ENCODE data around the gene RTKN2.

The RTKN2 gene

DNA sequence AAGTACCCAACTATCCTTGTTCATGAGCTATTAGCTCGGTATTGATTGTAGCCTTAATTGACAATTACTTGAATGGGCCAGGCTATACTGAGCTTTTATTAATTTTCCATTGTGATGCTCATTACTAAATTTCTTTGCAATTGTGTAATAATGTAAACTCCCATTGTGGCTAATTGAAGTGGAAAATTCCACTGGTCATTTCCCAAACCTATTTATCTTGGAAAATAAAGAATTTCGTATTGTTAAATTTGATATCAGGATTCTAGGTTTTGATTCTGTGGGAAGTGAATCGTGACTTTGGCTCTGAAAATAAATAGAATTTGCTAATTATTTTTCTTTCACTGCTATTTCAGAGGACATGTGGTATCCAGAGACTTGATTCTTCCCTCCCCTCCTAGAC is 111.0 kb downstream of the RTKN2 start:
- TF ChIP-seq POLR2AphosphoS5 (IDR thresholded peaks at IDR 0.05; ENCODE audit: low read depth, low read length) (no peak), TAF1 (IDR thresholded peaks at IDR 0.05; ENCODE audit: borderline replicate concordance, insufficient read depth, low read length) (no peak), FOXP2 (optimal IDR thresholded peaks at IDR 0.05; ENCODE audit: borderline replicate concordance, extremely low read depth, extremely low read length, insufficient read depth) (no peak), SIN3A (IDR thresholded peaks at IDR 0.05; ENCODE audit: borderline replicate concordance, insufficient read depth, low read length) (no peak)
- TF ChIP-seq, protein P1, sequence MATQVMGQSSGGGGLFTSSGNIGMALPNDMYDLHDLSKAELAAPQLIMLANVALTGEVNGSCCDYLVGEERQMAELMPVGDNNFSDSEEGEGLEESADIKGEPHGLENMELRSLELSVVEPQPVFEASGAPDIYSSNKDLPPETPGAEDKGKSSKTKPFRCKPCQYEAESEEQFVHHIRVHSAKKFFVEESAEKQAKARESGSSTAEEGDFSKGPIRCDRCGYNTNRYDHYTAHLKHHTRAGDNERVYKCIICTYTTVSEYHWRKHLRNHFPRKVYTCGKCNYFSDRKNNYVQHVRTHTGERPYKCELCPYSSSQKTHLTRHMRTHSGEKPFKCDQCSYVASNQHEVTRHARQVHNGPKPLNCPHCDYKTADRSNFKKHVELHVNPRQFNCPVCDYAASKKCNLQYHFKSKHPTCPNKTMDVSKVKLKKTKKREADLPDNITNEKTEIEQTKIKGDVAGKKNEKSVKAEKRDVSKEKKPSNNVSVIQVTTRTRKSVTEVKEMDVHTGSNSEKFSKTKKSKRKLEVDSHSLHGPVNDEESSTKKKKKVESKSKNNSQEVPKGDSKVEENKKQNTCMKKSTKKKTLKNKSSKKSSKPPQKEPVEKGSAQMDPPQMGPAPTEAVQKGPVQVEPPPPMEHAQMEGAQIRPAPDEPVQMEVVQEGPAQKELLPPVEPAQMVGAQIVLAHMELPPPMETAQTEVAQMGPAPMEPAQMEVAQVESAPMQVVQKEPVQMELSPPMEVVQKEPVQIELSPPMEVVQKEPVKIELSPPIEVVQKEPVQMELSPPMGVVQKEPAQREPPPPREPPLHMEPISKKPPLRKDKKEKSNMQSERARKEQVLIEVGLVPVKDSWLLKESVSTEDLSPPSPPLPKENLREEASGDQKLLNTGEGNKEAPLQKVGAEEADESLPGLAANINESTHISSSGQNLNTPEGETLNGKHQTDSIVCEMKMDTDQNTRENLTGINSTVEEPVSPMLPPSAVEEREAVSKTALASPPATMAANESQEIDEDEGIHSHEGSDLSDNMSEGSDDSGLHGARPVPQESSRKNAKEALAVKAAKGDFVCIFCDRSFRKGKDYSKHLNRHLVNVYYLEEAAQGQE (IDR thresholded peaks at IDR 0.05; ENCODE audit: insufficient read depth in 1 of 2, low read depth in 2 of 2, low read length in 2 of 2), result no peak

DNA sequence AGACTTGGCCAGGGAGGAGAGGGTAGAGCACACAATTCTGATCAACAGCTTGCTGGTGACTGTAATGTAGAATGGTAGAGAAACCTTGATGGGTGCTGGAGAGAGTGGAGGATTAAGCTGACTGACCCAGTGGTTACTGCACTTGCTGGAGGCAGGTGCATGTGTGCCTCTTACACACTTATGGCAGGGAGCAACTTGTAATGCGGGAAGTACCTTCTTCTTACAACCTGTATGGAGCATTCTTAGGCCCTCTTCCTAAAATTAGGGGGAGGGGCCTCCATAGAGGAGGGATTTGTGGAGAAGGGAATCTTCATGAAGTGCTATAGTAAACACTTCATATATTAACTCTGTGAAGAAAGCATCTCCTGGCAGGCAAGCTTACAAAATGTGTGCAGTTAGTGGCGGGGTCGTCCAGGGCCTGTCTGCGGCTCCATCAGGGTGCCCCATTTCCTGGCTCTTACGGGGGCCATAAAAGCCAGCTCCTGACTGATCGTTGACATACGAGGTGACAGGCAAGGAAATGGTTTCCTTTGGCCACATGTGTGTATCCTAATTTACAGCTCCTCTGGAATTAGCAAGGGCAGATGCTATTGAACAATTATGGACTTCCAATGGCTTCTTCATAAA is 113.5 kb downstream of the RTKN2 start:
- TF ChIP-seq TAF1 (IDR thresholded peaks at IDR 0.05; ENCODE audit: borderline replicate concordance, insufficient read depth, low read length) (no peak), SIN3A (IDR thresholded peaks at IDR 0.05; ENCODE audit: borderline replicate concordance, insufficient read depth, low read length) (no peak), POLR2AphosphoS5 (IDR thresholded peaks at IDR 0.05; ENCODE audit: low read depth, low read length) (no peak), FOXP2 (optimal IDR thresholded peaks at IDR 0.05; ENCODE audit: borderline replicate concordance, extremely low read depth, extremely low read length, insufficient read depth) (no peak)
- TF ChIP-seq, protein P1 (IDR thresholded peaks at IDR 0.05; ENCODE audit: insufficient read depth in 1 of 2, low read depth in 2 of 2, low read length in 2 of 2), result no peak

DNA sequence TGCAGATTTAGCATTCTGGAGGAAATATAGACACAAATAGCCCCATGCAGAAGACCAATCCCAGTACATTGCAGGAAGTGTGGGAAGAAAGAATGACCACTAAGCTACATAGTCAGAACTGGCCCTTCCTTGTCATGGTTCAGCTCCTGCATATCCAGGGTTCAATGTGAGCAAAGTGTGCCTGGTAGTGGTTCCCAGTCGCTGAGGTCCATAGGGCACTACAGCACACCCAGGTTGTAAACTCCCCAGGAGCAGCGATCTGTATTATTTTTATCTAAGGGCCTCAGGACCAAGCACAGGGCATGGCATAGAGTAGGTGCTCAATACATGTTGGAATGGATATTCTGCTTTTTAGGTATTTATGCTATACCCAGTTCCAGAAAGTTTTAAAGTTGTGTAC is 114.4 kb downstream of the RTKN2 start:
- TF ChIP-seq FOXP2 (optimal IDR thresholded peaks at IDR 0.05; ENCODE audit: borderline replicate concordance, extremely low read depth, extremely low read length, insufficient read depth), result no peak
- TF ChIP-seq TAF1 (IDR thresholded peaks at IDR 0.05; ENCODE audit: borderline replicate concordance, insufficient read depth, low read length), result no peak
- no peak for TF ChIP-seq SIN3A (IDR thresholded peaks at IDR 0.05; ENCODE audit: borderline replicate concordance, insufficient read depth, low read length)
- TF ChIP-seq, protein P1 (IDR thresholded peaks at IDR 0.05; ENCODE audit: insufficient read depth in 1 of 2, low read depth in 2 of 2, low read length in 2 of 2), result no peak
- no peak for TF ChIP-seq POLR2AphosphoS5 (IDR thresholded peaks at IDR 0.05; ENCODE audit: low read depth, low read length)

DNA sequence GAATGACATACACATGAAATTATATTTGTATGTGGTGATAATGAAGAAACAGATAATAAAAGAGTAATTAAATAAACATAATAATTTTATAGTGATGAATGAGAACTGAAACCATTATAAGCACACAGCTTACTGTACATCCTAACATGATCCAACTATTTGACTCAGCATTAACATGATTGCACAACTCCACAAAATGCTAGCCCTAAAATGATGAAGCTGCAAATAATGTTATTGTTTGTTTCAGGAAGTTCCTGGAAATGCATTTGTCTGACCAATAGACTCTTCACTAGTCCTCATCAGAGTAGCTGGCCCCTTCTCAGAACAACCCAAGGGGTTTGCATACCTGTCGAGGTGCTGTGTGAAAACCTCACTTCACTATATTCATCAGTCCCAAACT is 115.5 kb downstream of the RTKN2 start:
- TF ChIP-seq FOXP2 (optimal IDR thresholded peaks at IDR 0.05; ENCODE audit: borderline replicate concordance, extremely low read depth, extremely low read length, insufficient read depth) (no peak), TAF1 (IDR thresholded peaks at IDR 0.05; ENCODE audit: borderline replicate concordance, insufficient read depth, low read length) (no peak), SIN3A (IDR thresholded peaks at IDR 0.05; ENCODE audit: borderline replicate concordance, insufficient read depth, low read length) (no peak), POLR2AphosphoS5 (IDR thresholded peaks at IDR 0.05; ENCODE audit: low read depth, low read length) (no peak)
- TF ChIP-seq, protein P1 (IDR thresholded peaks at IDR 0.05; ENCODE audit: insufficient read depth in 1 of 2, low read depth in 2 of 2, low read length in 2 of 2), result no peak

Data from PFSK-1 (cell line).